ENCODE results near the gene SEC31A.

DNA sequence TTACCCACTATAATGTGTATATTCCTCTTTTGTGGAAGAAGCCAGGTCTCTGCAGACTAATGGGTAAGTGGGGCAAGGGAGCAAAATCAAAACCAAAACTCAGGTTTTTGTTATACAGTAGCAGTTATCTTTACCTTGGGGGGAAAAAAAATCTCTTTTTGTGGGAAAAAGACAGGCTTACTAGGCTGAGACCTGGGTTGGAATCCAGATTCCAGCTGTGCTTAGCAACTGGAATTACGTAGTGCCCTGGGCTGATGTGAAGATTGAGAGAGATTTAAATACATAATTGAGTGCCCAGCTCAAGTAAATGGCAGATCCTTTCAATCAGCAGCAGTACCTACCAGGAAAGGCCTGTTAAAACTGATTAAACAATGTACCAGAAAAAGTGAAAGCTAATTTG is 76.9 kb downstream of the SEC31A start:
- TF ChIP-seq, protein P1, sequence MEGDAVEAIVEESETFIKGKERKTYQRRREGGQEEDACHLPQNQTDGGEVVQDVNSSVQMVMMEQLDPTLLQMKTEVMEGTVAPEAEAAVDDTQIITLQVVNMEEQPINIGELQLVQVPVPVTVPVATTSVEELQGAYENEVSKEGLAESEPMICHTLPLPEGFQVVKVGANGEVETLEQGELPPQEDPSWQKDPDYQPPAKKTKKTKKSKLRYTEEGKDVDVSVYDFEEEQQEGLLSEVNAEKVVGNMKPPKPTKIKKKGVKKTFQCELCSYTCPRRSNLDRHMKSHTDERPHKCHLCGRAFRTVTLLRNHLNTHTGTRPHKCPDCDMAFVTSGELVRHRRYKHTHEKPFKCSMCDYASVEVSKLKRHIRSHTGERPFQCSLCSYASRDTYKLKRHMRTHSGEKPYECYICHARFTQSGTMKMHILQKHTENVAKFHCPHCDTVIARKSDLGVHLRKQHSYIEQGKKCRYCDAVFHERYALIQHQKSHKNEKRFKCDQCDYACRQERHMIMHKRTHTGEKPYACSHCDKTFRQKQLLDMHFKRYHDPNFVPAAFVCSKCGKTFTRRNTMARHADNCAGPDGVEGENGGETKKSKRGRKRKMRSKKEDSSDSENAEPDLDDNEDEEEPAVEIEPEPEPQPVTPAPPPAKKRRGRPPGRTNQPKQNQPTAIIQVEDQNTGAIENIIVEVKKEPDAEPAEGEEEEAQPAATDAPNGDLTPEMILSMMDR (IDR thresholded peaks at IDR 0.05): no peak
- TF ChIP-seq EZH2 (IDR thresholded peaks at IDR 0.05): no peak

All from neural progenitor cell (in vitro differentiated cells).